GM12801 (cell line): ENCODE data around the gene PIGK.

Experiments
- CTCF ChIP-seq: IDR thresholded peaks from one replicate; pipeline ENCODE4 v1.5.1; 2011; ENCODE audit warnings: control low read depth; ENCODE audit not compliant: insufficient read length; ENCODE audit errors: extremely low read depth

PIGK gene

GRCh38 chr1:77219166-77219887 lies at the start of gene PIGK:
PIGK (minus strand) TSS chr1:77219430; CDS start chr1:77219402, 28 bp downstream.
- TF ChIP-seq CTCF: no peak

- TF ChIP-seq CTCF: no peak
Measured at GRCh38 chr1:77267035-77267434, 47.8 kb upstream of the PIGK start.

GRCh38 chr1:77265180-77265579 lies 46.0 kb upstream of the PIGK start:
- TF ChIP-seq CTCF: no peak

- no peak for TF ChIP-seq CTCF
Measured at GRCh38 chr1:77263708-77264107, 44.5 kb upstream of the PIGK start.

GRCh38 chr1:77253211-77253610 lies 34.0 kb upstream of the PIGK start:
- TF ChIP-seq CTCF: no peak

- TF ChIP-seq CTCF: no peak
Measured at GRCh38 chr1:77250126-77250525, 30.9 kb upstream of the PIGK start.

GRCh38 chr1:77245830-77246229 lies 26.6 kb upstream of the PIGK start:
- no peak for TF ChIP-seq CTCF
